Left colon (tissue), 2 donors: ENCODE results near the gene DSCAM. TPM values are rescaled to one million over a fixed set of nuclear protein-coding genes. Genes with fewer than 3 reads are reported as not detected.
"Not testable (repeated sequence)": the region's sequence is repeated elsewhere in the genome, so short reads cannot be mapped to it uniquely, and the experiment has no call there.

Experiments
- ATAC-seq: fragments of 200-7000 bp; cut with Tn5 transposase; one replicate; pipeline ENCODE4 v1.9.1; 2020; ENCODE audit warnings: mild to moderate bottlenecking, moderate library complexity
- DNase-seq, 2 donors: peaks; one replicate each; pipeline ENCODE4 v3.0.0-alpha.2; 2020
- intact Hi-C, 2 donors: fragments of 100-400 bp; cut with DNase I in 1 of 2; cut with micrococcal nuclease in 1 of 2; formaldehyde crosslinking; loops; one replicate each; pipeline versions ENCODE4 v1.11.2 to v1.14.0; 2022; cut with DNase I, micrococcal nuclease
- total RNA-seq, 2 donors: library from RNA; stranded (reverse); fragmentation: NEBNext Ultra II Directional; extraction: Animal tissue kit (Norgen Biotek cat#: 25700); gene quantifications; one replicate each; pipeline ENCODE4 v1.2.1, GENCODE V29; 2021
- donor health status: DM: no; HTN: no; CAD: no.
- donor health status: DM: yes; HTN: yes; CAD: no.

The DSCAM gene
- total RNA-seq, 2 donors from 2014 or later = not detected

- no peak for DNase-seq
- intact Hi-C loops = no loop called here
- no peak for ATAC-seq
These were observed 803.5 kb downstream of the DSCAM start for GRCh38 chr21:40043423-40043822.

GRCh38 chr21:40041446-40041845 lies 805.5 kb downstream of the DSCAM start:
- no peak for ATAC-seq
- intact Hi-C loops = no loop called here
- DNase-seq = no peak

GRCh38 chr21:40033156-40033782 lies 813.7 kb downstream of the DSCAM start:
- intact Hi-C loops, ATAC-seq, DNase-seq: not testable (repeated sequence)

- DNase-seq = no peak
- ATAC-seq = no peak
- intact Hi-C loops = no loop called here
These were observed 817.1 kb downstream of the DSCAM start for GRCh38 chr21:40029888-40030287.

GRCh38 chr21:40028393-40028792 lies 818.6 kb downstream of the DSCAM start:
- intact Hi-C loops, ATAC-seq: not testable (repeated sequence)

GRCh38 chr21:40021558-40022351 lies 825.2 kb downstream of the DSCAM start:
- no peak for ATAC-seq
- intact Hi-C loops = no loop called here
- no peak for DNase-seq

More at GRCh38 chr21:40028393-40028792, 818.6 kb downstream of the DSCAM start:
- not testable (repeated sequence) for DNase-seq

GRCh38 chr21:40020651-40021050 lies 826.3 kb downstream of the DSCAM start:
- intact Hi-C loops = no loop called here
- ATAC-seq = no peak
- DNase-seq = no peak

GRCh38 chr21:40018871-40019475 lies 828.0 kb downstream of the DSCAM start:
- ATAC-seq (no peak), DNase-seq (no peak)
- intact Hi-C loops = no loop called here

- ATAC-seq (no peak), DNase-seq (no peak)
- intact Hi-C loops = no loop called here
These were observed 830.3 kb downstream of the DSCAM start for GRCh38 chr21:40016667-40017066.

GRCh38 chr21:40016234-40016633 lies 830.7 kb downstream of the DSCAM start:
- ATAC-seq (no peak), DNase-seq (no peak)
- intact Hi-C loops = no loop called here

GRCh38 chr21:40015818-40016217 lies 831.1 kb downstream of the DSCAM start:
- DNase-seq (no peak), ATAC-seq (no peak)
- intact Hi-C loops = no loop called here

GRCh38 chr21:40014394-40014793 lies 832.6 kb downstream of the DSCAM start:
- DNase-seq = no peak
- intact Hi-C loops = no loop called here
- no peak for ATAC-seq

GRCh38 chr21:40013001-40013735 lies 833.8 kb downstream of the DSCAM start:
- ATAC-seq (no peak), DNase-seq (no peak)
- intact Hi-C loops = no loop called here

- ATAC-seq (no peak), DNase-seq (no peak)
- intact Hi-C loops = no loop called here
These were observed 835.6 kb downstream of the DSCAM start for GRCh38 chr21:40011371-40011770.

GRCh38 chr21:40002978-40003377 lies 844.0 kb downstream of the DSCAM start:
- ATAC-seq = no peak
- intact Hi-C loops = no loop called here
- no peak for DNase-seq

GRCh38 chr21:39984286-39984991 lies 862.5 kb downstream of the DSCAM start:
- intact Hi-C loops = no loop called here
- no peak for DNase-seq
- ATAC-seq = no peak

GRCh38 chr21:39980241-39980820 lies 866.6 kb downstream of the DSCAM start:
- ATAC-seq (no peak), DNase-seq (no peak)
- intact Hi-C loops = no loop called here

GRCh38 chr21:39979321-39979720 lies 867.6 kb downstream of the DSCAM start:
- DNase-seq (no peak), ATAC-seq (no peak)
- intact Hi-C loops = no loop called here
